CD4-positive, alpha-beta T cell (primary cell): ENCODE measurements around the gene RBM19. TPM values are rescaled to one million over a fixed set of nuclear protein-coding genes. Genes with fewer than 3 reads are reported as not detected.

ENCODE experiments used
- ATAC-seq: fragments of 200-7000 bp; cut with Tn5 transposase; one replicate; pipeline ENCODE4 v1.10.0; 2022; ENCODE audit warnings: mild to moderate bottlenecking; ENCODE audit not compliant: poor library complexity
- CTCF ChIA-PET: fragments of 350-600 bp; sonication (Branson Sonifier 250); formaldehyde crosslinking; loops from one replicate; lab custom pipeline; 2021; ENCODE audit warnings: antibody characterized with exemption, inconsistent platforms; lab: Charles Lee
- POLR2A ChIA-PET: fragments of 350-600 bp; sonication (Branson Sonifier 250); formaldehyde crosslinking; loops from one replicate; lab custom pipeline; 2021; ENCODE audit warnings: antibody characterized with exemption, inconsistent platforms; lab: Charles Lee
- DNase-seq, 14 experiments: peaks; one replicate each; pipeline ENCODE4 v3.0.0-alpha.2; 2013 to 2020; ENCODE audit warnings: mixed read lengths in 2 of 14
- H3K27ac ChIP-seq, 2 donors: one replicate each; pipeline versions ENCODE4 v1.5.1 to v1.7.0; 2013; ENCODE audit warnings: low read length in 2 of 2, low read depth in 1 of 2, mild to moderate bottlenecking in 1 of 2
- H3K27me3 ChIP-seq, 2 experiments: 1 replicate in 1 of 2; 2 replicates in 1 of 2; pipeline versions ENCODE4 v1.6.1 to v1.7.0; 2013; ENCODE audit warnings: low read length in 2 of 2, control low read depth in 1 of 2, mild to moderate bottlenecking in 1 of 2, moderate library complexity in 1 of 2; ENCODE audit not compliant: insufficient read depth in 2 of 2, control insufficient read depth in 1 of 2
- H3K36me3 ChIP-seq: one replicate; pipeline ENCODE4 v1.6.1; 2013; ENCODE audit warnings: low read length, control low read depth; ENCODE audit not compliant: insufficient read depth
- H3K4me1 ChIP-seq: one replicate; pipeline ENCODE4 v1.6.1; 2013; ENCODE audit warnings: low read length, control low read depth; ENCODE audit not compliant: insufficient read depth
- H3K4me3 ChIP-seq: one replicate; pipeline ENCODE4 v1.5.1; 2013; ENCODE audit warnings: mild to moderate bottlenecking, low read length, moderate library complexity
- H3K9me3 ChIP-seq, 2 experiments: 1 replicate in 1 of 2; 2 replicates in 1 of 2; pipeline versions ENCODE4 v1.6.1 to v1.7.0; 2013; ENCODE audit warnings: low read length in 2 of 2, mild to moderate bottlenecking in 2 of 2, control low read depth in 1 of 2, moderate library complexity in 1 of 2; ENCODE audit not compliant: control insufficient read depth in 1 of 2, insufficient read depth in 1 of 2
- H3K27ac Mint-ChIP-seq: one replicate; pipeline ENCODE4 v1.8.0; 2020; ENCODE audit warnings: mixed read lengths
- H3K27me3 Mint-ChIP-seq: one replicate; pipeline ENCODE4 v1.8.0; 2021; ENCODE audit warnings: mixed read lengths
- H3K36me3 Mint-ChIP-seq: one replicate; pipeline ENCODE4 v1.8.0; 2021; ENCODE audit warnings: low read depth, mixed read lengths
- H3K4me1 Mint-ChIP-seq: one replicate; pipeline ENCODE4 v1.8.0; 2021; ENCODE audit warnings: low read depth, mixed read lengths
- H3K4me3 Mint-ChIP-seq: one replicate; pipeline ENCODE4 v1.8.0; 2020; ENCODE audit warnings: mild to moderate bottlenecking, mixed read lengths
- H3K9me3 Mint-ChIP-seq: one replicate; pipeline ENCODE4 v1.8.0; 2020; ENCODE audit warnings: mixed read lengths
- CTCF ChIP-seq: fragments of 200-600 bp; IDR thresholded peaks from one replicate; pipeline ENCODE4 v1.8.0; 2022; ENCODE audit warnings: antibody characterized with exemption, mild to moderate bottlenecking
- intact Hi-C, 2 experiments: fragments of 100-400 bp; cut with DNase I in 1 of 2; cut with micrococcal nuclease in 1 of 2; formaldehyde crosslinking; loops; one replicate each; pipeline versions ENCODE4 v1.15.1 to v1.9.0; 2023 to 2025; cut with DNase I, micrococcal nuclease
- total RNA-seq, 174 experiments: library from RNA in 2 of 174; stranded (reverse) in 2 of 174; gene quantifications; one replicate each; pipeline ENCODE4 v1.2.3 and lab custom pipeline; 2021 to 2026

RBM19 gene
- total RNA-seq, 2 experiments from 2014 or later: 57.1 to 58.5 TPM

GRCh38 chr12:113802966-113803758, 163.0 kb downstream of the RBM19 start:
- Histone ChIP-seq H3K27ac (no peak overlapping the region), H3K9me3 (peaks cover 0 to 1% of the 10 kb centered on the region in 2 experiments), H3K36me3 (no peaks in the 10 kb centered on the region), H3K27me3 (no peaks in the 10 kb centered on the region), H3K4me3 (no peak overlapping the region), H3K4me1 (no peaks in the 10 kb centered on the region)
- intact Hi-C loops: no loop called here
- Mint-ChIP-seq H3K36me3 (peaks cover 17% of the 10 kb centered on the region), H3K4me1 (no peaks in the 10 kb centered on the region), H3K4me3 (no peak overlapping the region), H3K9me3 (peaks cover 3% of the 10 kb centered on the region), H3K27ac (no peak overlapping the region), H3K27me3 (no peaks in the 10 kb centered on the region)
- ATAC-seq: no peak
- no peak for DNase-seq
- no peak for TF ChIP-seq CTCF
- ChIA-PET CTCF (no interaction called here), POLR2A (no interaction called here)

- no peak overlapping the region for H3K27ac ChIP-seq
- Mint-ChIP-seq H3K27me3 (no peaks in the 10 kb centered on the region), H3K9me3 (no peaks in the 10 kb centered on the region), H3K36me3 (peaks cover 12% of the 10 kb centered on the region), H3K4me1 (no peaks in the 10 kb centered on the region), H3K4me3 (no peak overlapping the region), H3K27ac (no peak overlapping the region)
- intact Hi-C loops: no loop called here
- ATAC-seq (no peak), DNase-seq (peak in 1 of 14 experiments; percentile 1)
- H3K4me1 ChIP-seq: no peaks in the 10 kb centered on the region
- ChIA-PET POLR2A (no interaction called here), CTCF (no interaction called here)
- no peak overlapping the region for H3K4me3 ChIP-seq
- H3K9me3 ChIP-seq: no peaks in the 10 kb centered on the region
- no peak for TF ChIP-seq CTCF
- H3K27me3 ChIP-seq: no peaks in the 10 kb centered on the region
- H3K36me3 ChIP-seq: no peaks in the 10 kb centered on the region
Measured at GRCh38 chr12:113802000-113802749, 163.9 kb downstream of the RBM19 start.

- ATAC-seq (no peak), DNase-seq (no peak)
- no peaks in the 10 kb centered on the region for H3K27me3 ChIP-seq
- H3K9me3 Mint-ChIP-seq: no peaks in the 10 kb centered on the region
- no peaks in the 10 kb centered on the region for H3K9me3 ChIP-seq
- no peak for TF ChIP-seq CTCF
- H3K4me1 ChIP-seq: no peaks in the 10 kb centered on the region
- POLR2A ChIA-PET: no interaction called here
- H3K27me3 Mint-ChIP-seq: no peaks in the 10 kb centered on the region
- no peaks in the 10 kb centered on the region for H3K36me3 ChIP-seq
- CTCF ChIA-PET: no interaction called here
- H3K4me3 ChIP-seq: no peak overlapping the region
- no peak overlapping the region for H3K27ac Mint-ChIP-seq
- H3K27ac ChIP-seq: no peak overlapping the region
- no peak overlapping the region for H3K4me3 Mint-ChIP-seq
- no peaks in the 10 kb centered on the region for H3K4me1 Mint-ChIP-seq
- H3K36me3 Mint-ChIP-seq: no peaks in the 10 kb centered on the region
- intact Hi-C loops: no loop called here
Measured at GRCh38 chr12:113800201-113800600, 165.9 kb downstream of the RBM19 start.
